Endothelial cell of umbilical vein (primary cell): ENCODE data around the gene ARHGEF26. TPM values are rescaled to one million over a fixed set of nuclear protein-coding genes. Genes with fewer than 3 reads are reported as not detected.

Source experiments
- BruUV-seq: library from RNA; stranded (reverse); fragments of 400-500 nt; replicated peaks from 2 replicates; lab custom pipeline; 2021; lab: Mats Ljungman, UMichigan
- CTCF ChIA-PET: fragments of 300-600, 350-600 bp; sonication (Branson Sonifier 250); formaldehyde crosslinking; loops from one replicate; lab custom pipeline; 2021; ENCODE audit warnings: antibody characterized with exemption, inconsistent platforms; lab: Charles Lee
- POLR2A ChIA-PET: fragments of 300-600, 350-600 bp; sonication (Branson Sonifier 250); formaldehyde crosslinking; loops from one replicate; lab custom pipeline; 2021; ENCODE audit warnings: antibody characterized with exemption, inconsistent platforms; lab: Charles Lee
- DNase-seq: peaks from one replicate; pipeline ENCODE4 v3.0.0-alpha.2; 2011; ENCODE audit warnings: low read depth, low spot score
- FAIRE-seq: peaks from 2 replicates; lab custom pipeline; 2011; peaks lifted over from hg19 to GRCh38; lab: Jason Lieb, UNC
- H2AFZ ChIP-seq: 2 replicates; pipeline ENCODE4 v1.6.0; 2012; ENCODE audit warnings: low read depth, low read length, control low read depth, inconsistent platforms
- H3K27ac ChIP-seq: 2 replicates; pipeline ENCODE4 v1.5.1; 2011; ENCODE audit warnings: low read depth, mild to moderate bottlenecking, control low read depth, low read length, moderate library complexity; ENCODE audit not compliant: insufficient read depth
- H3K27me3 ChIP-seq, 2 experiments: 2 replicates each; pipeline versions ENCODE4 v1.6.0 to v1.6.1; 2011; ENCODE audit warnings: low read length in 2 of 2, mixed read lengths in 1 of 2; ENCODE audit not compliant: control insufficient read depth in 2 of 2, insufficient read depth in 2 of 2
- H3K36me3 ChIP-seq, 2 experiments: 2 replicates in 1 of 2; 3 replicates in 1 of 2; pipeline ENCODE4 v1.5.1; 2011; ENCODE audit warnings: low read length in 2 of 2, mild to moderate bottlenecking in 1 of 2, moderate library complexity in 1 of 2; ENCODE audit not compliant: control insufficient read depth in 2 of 2, insufficient read depth in 2 of 2; ENCODE audit errors: extremely low read depth in 1 of 2
- H3K4me1 ChIP-seq: 3 replicates; pipeline ENCODE4 v1.5.1; 2011; ENCODE audit warnings: mild to moderate bottlenecking, low read length; ENCODE audit not compliant: control insufficient read depth, insufficient read depth; ENCODE audit errors: extremely low read depth
- H3K4me2 ChIP-seq: 2 replicates; pipeline ENCODE4 v1.6.1; 2011; ENCODE audit warnings: low read length, control low read depth, mixed read lengths; ENCODE audit not compliant: insufficient read depth
- H3K4me3 ChIP-seq, 3 experiments: fragments of 200-600 bp in 1 of 3; sonication (generic), shearing (Covaris generic) in 1 of 3; replicated peaks in 1 of 3; 2 replicates each; pipeline ENCODE4 v1.5.1; 2011 to 2016; ENCODE audit warnings: control low read depth in 3 of 3, low read length in 3 of 3, mild to moderate bottlenecking in 2 of 3, inconsistent platforms in 1 of 3, low read depth in 1 of 3, moderate library complexity in 1 of 3; ENCODE audit not compliant: insufficient read depth in 1 of 3
- H3K79me2 ChIP-seq: 2 replicates; pipeline ENCODE4 v1.6.0; 2012; ENCODE audit warnings: low read length, inconsistent platforms; ENCODE audit not compliant: control insufficient read depth, insufficient read depth
- H3K9ac ChIP-seq: replicated peaks from 2 replicates; pipeline ENCODE3; 2011; ENCODE audit warnings: low read length, control low read depth; ENCODE audit not compliant: insufficient read depth; ENCODE audit errors: extremely low read depth
- H3K9me1 ChIP-seq: replicated peaks from 3 replicates; pipeline ENCODE4 v1.6.0; 2011; ENCODE audit warnings: mild to moderate bottlenecking, low read length; ENCODE audit not compliant: control insufficient read depth, insufficient read depth; ENCODE audit errors: extremely low read depth
- H3K9me3 ChIP-seq: replicated peaks from 2 replicates; pipeline ENCODE4 v1.5.1; 2012; ENCODE audit warnings: low read length, inconsistent platforms; ENCODE audit not compliant: control insufficient read depth, insufficient read depth
- H4K20me1 ChIP-seq: replicated peaks from 2 replicates; pipeline ENCODE3; 2011; ENCODE audit warnings: mild to moderate bottlenecking, low read length; ENCODE audit not compliant: control insufficient read depth, insufficient read depth; ENCODE audit errors: extremely low read depth
- CTCF ChIP-seq, 2 donors: IDR thresholded peaks; 1 replicate in 1 of 2; 2 replicates in 1 of 2; pipeline ENCODE4 v1.5.1; 2011; ENCODE audit warnings: low read length in 2 of 2, mild to moderate bottlenecking in 2 of 2, moderate library complexity in 2 of 2, control low read depth in 1 of 2, inconsistent platforms in 1 of 2, low read depth in 1 of 2; ENCODE audit not compliant: insufficient read depth in 1 of 2; ENCODE audit errors: extremely low read depth in 1 of 2
- EZH2 ChIP-seq: IDR thresholded peaks from 2 replicates; pipeline ENCODE4 v1.6.1; 2012; ENCODE audit warnings: borderline replicate concordance, low read depth, mild to moderate bottlenecking, moderate library complexity, low read length, inconsistent platforms; ENCODE audit not compliant: severe bottlenecking
- FOS ChIP-seq: IDR thresholded peaks from 2 replicates; pipeline ENCODE4 v1.6.1; 2011; ENCODE audit warnings: mild to moderate bottlenecking, low read length, moderate library complexity, borderline replicate concordance; ENCODE audit not compliant: insufficient read depth
- GATA2 ChIP-seq: IDR thresholded peaks from 2 replicates; pipeline ENCODE4 v1.7.0; 2011; ENCODE audit warnings: low read depth, mild to moderate bottlenecking, moderate library complexity, mixed read lengths, low read length; ENCODE audit not compliant: insufficient read length, insufficient read depth
- JUN ChIP-seq: IDR thresholded peaks from 2 replicates; pipeline ENCODE4 v1.6.1; 2011; ENCODE audit warnings: borderline replicate concordance, low read depth; ENCODE audit not compliant: insufficient read length, insufficient read depth
- MAX ChIP-seq: IDR thresholded peaks from 2 replicates; pipeline ENCODE4 v1.6.1; 2011; ENCODE audit not compliant: insufficient read depth, insufficient read length
- MYC ChIP-seq: IDR thresholded peaks from one replicate; pipeline ENCODE4 v1.6.1; 2011; ENCODE audit warnings: mild to moderate bottlenecking, low read depth, low read length
- POLR2A ChIP-seq: IDR thresholded peaks from 2 replicates; pipeline ENCODE4 v1.6.1; 2012; ENCODE audit warnings: low read depth, mild to moderate bottlenecking, control low read depth, low read length
- POLR2AphosphoS5 ChIP-seq: IDR thresholded peaks from 2 replicates; pipeline ENCODE4 v1.6.1; 2012; ENCODE audit warnings: low read depth, mild to moderate bottlenecking, control low read depth, low read length, moderate library complexity; ENCODE audit not compliant: insufficient read depth
- dilution Hi-C: fragments of 300-500 bp; cut with MboI; formaldehyde crosslinking; loops from one replicate; pipeline ENCODE4 v1.15.0; 2019; ENCODE audit warnings: low sequenced_read_pairs; ENCODE audit not compliant: extremely low pct_ligation_motif_present
- intact Hi-C: fragments of 100-400 bp; cut with micrococcal nuclease; formaldehyde crosslinking; loops from one replicate; pipeline ENCODE4 v1.10.0; 2022
- polyA plus RNA-seq, 4 experiments: library from polyadenylated mRNA; depleted of rRNA in 3 of 4; stranded (reverse) in 3 of 4; unstranded in 1 of 4; fragments of >200 nt; gene quantifications; 2 replicates each; pipeline versions ENCODE4 v1.2.1 to v1.2.3, GENCODE V29; 2011 to 2012; ENCODE audit warnings: missing spikeins in 1 of 4
- total RNA-seq: library from RNA; stranded (reverse); gene quantifications from 2 replicates; pipeline ENCODE4 v1.2.3, GENCODE V29; 2021

The ARHGEF26 gene
- total and polyA plus RNA-seq, 2 donors (not counting 3 experiments of a cell fraction or from before 2014, with no cell fraction given), result 0.57 to 2.9 TPM

DNA sequence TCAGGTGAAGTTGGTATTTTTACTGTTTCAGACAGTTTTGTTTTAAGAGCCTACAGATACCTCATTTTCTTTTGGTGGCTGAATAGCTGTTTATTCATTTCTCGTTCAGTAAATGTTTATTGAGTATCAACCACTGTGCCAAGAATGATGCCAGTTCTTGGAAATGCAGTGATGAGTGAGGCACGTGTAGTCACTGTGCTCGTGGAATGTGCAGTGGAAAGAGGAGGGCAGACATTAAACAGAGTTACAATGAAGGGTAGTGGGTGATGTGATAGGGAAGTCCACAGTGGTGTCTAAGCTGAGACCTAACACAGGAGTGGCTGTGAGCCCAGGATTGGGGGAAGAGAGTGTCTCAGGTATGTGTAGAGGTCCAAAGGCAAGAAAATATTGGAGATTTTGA is 73.7 kb downstream of the ARHGEF26 start:
- no peaks in the 10 kb centered on the region for H3K79me2 ChIP-seq
- dilution Hi-C loops (no loop called here), intact Hi-C loops (no loop called here)
- no peaks in the 10 kb centered on the region for H3K9me1 ChIP-seq
- no peak for DNase-seq
- H3K4me1 ChIP-seq, result no peaks in the 10 kb centered on the region
- no TSS peak for BruUV-seq
- no peak overlapping the region for H3K4me3 ChIP-seq
- no peak overlapping the region for H3K9ac ChIP-seq
- ChIA-PET POLR2A (no interaction called here), CTCF (no interaction called here)
- TF ChIP-seq EZH2 (no peak), FOS (no peak), POLR2A (no peak), JUN (no peak), MYC (no peak), MAX (no peak), GATA2 (no peak), CTCF (IDR thresholded peaks at IDR 0.05; ENCODE audit: extremely low read depth in 1 of 2, insufficient read depth in 1 of 2, low read depth in 1 of 2, low read length in 2 of 2) (no peak), POLR2AphosphoS5 (no peak)
- H3K9me3 ChIP-seq, result no peaks in the 10 kb centered on the region
- no peaks in the 10 kb centered on the region for H3K27me3 ChIP-seq
- H2AFZ ChIP-seq, result no peak overlapping the region
- no peak for FAIRE-seq
- no peaks in the 10 kb centered on the region for H3K36me3 ChIP-seq
- H3K27ac ChIP-seq, result no peak overlapping the region
- no peaks in the 10 kb centered on the region for H4K20me1 ChIP-seq
- no peak overlapping the region for H3K4me2 ChIP-seq
